Liver (tissue), 9 donors: ENCODE measurements around the gene CSRP1. TPM values are rescaled to one million over a fixed set of nuclear protein-coding genes. Genes with fewer than 3 reads are reported as not detected.
A peak's percentile ranks its signal among the peaks of the same experiment; 100 is the strongest.

Source experiments
- DNase-seq: peaks from one replicate; pipeline ENCODE4 v3.0.0-alpha.2; 2017; ENCODE audit warnings: low spot score
- H3K27ac ChIP-seq, 2 donors: one replicate each; pipeline ENCODE4 v1.7.0; 2013; ENCODE audit warnings: inconsistent platforms in 2 of 2, low read length in 2 of 2, control low read depth in 1 of 2, low read depth in 1 of 2, mild to moderate bottlenecking in 1 of 2
- H3K27me3 ChIP-seq, 4 donors: one replicate each; pipeline versions ENCODE4 v1.6.1 to v1.7.0; 2013; ENCODE audit warnings: low read length in 3 of 4, inconsistent platforms in 1 of 4, mild to moderate bottlenecking in 1 of 4, moderate library complexity in 1 of 4; ENCODE audit not compliant: control insufficient read depth in 4 of 4, insufficient read depth in 4 of 4
- H3K36me3 ChIP-seq, 4 donors: one replicate each; pipeline versions ENCODE4 v1.6.1 to v1.7.0; 2013; ENCODE audit warnings: low read length in 3 of 4, mild to moderate bottlenecking in 3 of 4, low read depth in 1 of 4, moderate library complexity in 1 of 4; ENCODE audit not compliant: control insufficient read depth in 4 of 4, insufficient read depth in 3 of 4
- H3K4me1 ChIP-seq, 4 donors: one replicate each; pipeline versions ENCODE4 v1.6.1 to v1.7.0; 2013; ENCODE audit warnings: low read length in 3 of 4, mild to moderate bottlenecking in 3 of 4, moderate library complexity in 1 of 4; ENCODE audit not compliant: control insufficient read depth in 4 of 4, insufficient read depth in 4 of 4
- H3K4me3 ChIP-seq, 3 donors: one replicate each; pipeline versions ENCODE4 v1.6.1 to v1.7.0; 2013; ENCODE audit warnings: low read length in 3 of 3, control low read depth in 1 of 3, low read depth in 1 of 3, mild to moderate bottlenecking in 1 of 3
- H3K9ac ChIP-seq, 2 donors: one replicate each; pipeline ENCODE4 v1.7.0; 2013; ENCODE audit warnings: low read length in 2 of 2, mild to moderate bottlenecking in 2 of 2, moderate library complexity in 2 of 2, control low read depth in 1 of 2, low read depth in 1 of 2
- H3K9me3 ChIP-seq, 4 donors: one replicate each; pipeline versions ENCODE4 v1.6.1 to v1.7.0; 2013; ENCODE audit warnings: low read length in 3 of 4; ENCODE audit not compliant: control insufficient read depth in 4 of 4
- CTCF ChIP-seq: fragments of 150-350 bp; IDR thresholded peaks from 2 replicates; pipeline ENCODE4 v1.5.1; 2017; ENCODE audit warnings: improper control_type of control experiment, low read depth, low read length; ENCODE audit not compliant: missing input control
- EGR1 ChIP-seq, 2 donors: IDR thresholded peaks; 2 replicates each; pipeline ENCODE4 v1.6.1; 2016 to 2018; ENCODE audit warnings: antibody characterized with exemption in 2 of 2, low read depth in 2 of 2
- FOXA1 ChIP-seq: IDR thresholded peaks from 2 replicates; pipeline ENCODE4 v1.6.1; 2016; ENCODE audit warnings: antibody characterized with exemption
- FOXA2 ChIP-seq: IDR thresholded peaks from 2 replicates; pipeline ENCODE4 v1.6.1; 2016; ENCODE audit warnings: antibody characterized with exemption
- GABPA ChIP-seq, 2 donors: IDR thresholded peaks in 1 of 2; conservative IDR thresholded peaks in 1 of 2; 2 replicates each; pipeline ENCODE4 v1.6.1; 2016; ENCODE audit warnings: antibody characterized with exemption in 2 of 2, mild to moderate bottlenecking in 1 of 2, moderate library complexity in 1 of 2
- HNF4A ChIP-seq, 2 donors: conservative IDR thresholded peaks; 2 replicates each; pipeline ENCODE4 v1.6.1; 2016; ENCODE audit warnings: antibody characterized with exemption in 2 of 2, mild to moderate bottlenecking in 2 of 2
- HNF4G ChIP-seq: IDR thresholded peaks from 2 replicates; pipeline ENCODE4 v1.6.1; 2016; ENCODE audit warnings: antibody characterized with exemption
- JUND ChIP-seq, 2 donors: IDR thresholded peaks; 2 replicates each; pipeline ENCODE4 v1.6.1; 2016; ENCODE audit warnings: antibody characterized with exemption in 2 of 2
- MAX ChIP-seq: IDR thresholded peaks from 2 replicates; pipeline ENCODE4 v1.6.1; 2016; ENCODE audit warnings: antibody characterized with exemption
- NR2F2 ChIP-seq: IDR thresholded peaks from 2 replicates; pipeline ENCODE4 v1.6.1; 2016; ENCODE audit warnings: antibody characterized with exemption
- RAD21 ChIP-seq, 2 donors: IDR thresholded peaks; 2 replicates each; pipeline ENCODE4 v1.6.1; 2016; ENCODE audit warnings: antibody characterized with exemption in 2 of 2, mild to moderate bottlenecking in 2 of 2
- RXRA ChIP-seq, 2 donors: IDR thresholded peaks; 2 replicates each; pipeline ENCODE4 v1.6.1; 2017 to 2018; ENCODE audit warnings: antibody characterized with exemption in 2 of 2, mild to moderate bottlenecking in 1 of 2
- SP1 ChIP-seq: IDR thresholded peaks from 2 replicates; pipeline ENCODE4 v1.6.1; 2018; ENCODE audit warnings: antibody characterized with exemption, mild to moderate bottlenecking
- TAF1 ChIP-seq: conservative IDR thresholded peaks from 2 replicates; pipeline ENCODE4 v1.6.1; 2016; ENCODE audit warnings: antibody characterized with exemption, mild to moderate bottlenecking
- YY1 ChIP-seq: IDR thresholded peaks from 2 replicates; pipeline ENCODE4 v1.6.1; 2016; ENCODE audit warnings: antibody characterized with exemption, mild to moderate bottlenecking
- WGBS: extraction: QIAGEN DNeasy Blood & Tissue Kit; methylation state at CpG from one replicate; pipeline ENCODE4 v1.1.7; 2013; 5-methylcytosine and 5-hydroxymethylcytosine counted together
- polyA plus RNA-seq, 2 donors: library from polyadenylated mRNA; stranded (reverse) in 1 of 2; unstranded in 1 of 2; fragments of 200-250 nt in 1 of 2; fragments of >200 nt in 1 of 2; fragmentation: Nextera tagmentation in 1 of 2; extraction: Ambion mirVana in 1 of 2; gene quantifications; one replicate each; pipeline versions ENCODE4 v1.2.1 to v1.2.3, GENCODE V29; 2013 to 2015
- total RNA-seq, 2 donors: library from RNA; depleted of rRNA; stranded (reverse); fragments of >200 nt; gene quantifications; one replicate each; pipeline ENCODE4 v1.2.3, GENCODE V29; 2014
- TF ChIP-seq, protein P1 (sequence below): IDR thresholded peaks from 2 replicates; pipeline ENCODE4 v1.6.1; 2016; ENCODE audit warnings: antibody characterized with exemption
- TF ChIP-seq, protein P2 (sequence below): IDR thresholded peaks from 2 replicates; pipeline ENCODE4 v1.6.1; 2016; ENCODE audit warnings: antibody characterized with exemption, mild to moderate bottlenecking
- TF ChIP-seq, protein P3 (sequence below): IDR thresholded peaks from 2 replicates; pipeline ENCODE4 v1.6.1; 2016; ENCODE audit warnings: antibody characterized with exemption
- donor health status: healthy.
- donor health status: healthy.
- donor health status: healthy.
- donor health status: healthy.
- donor health status: healthy.

CSRP1 gene
- total and polyA plus RNA-seq, 4 donors, result 42.7 to 96.9 (median 68.3) TPM

DNA sequence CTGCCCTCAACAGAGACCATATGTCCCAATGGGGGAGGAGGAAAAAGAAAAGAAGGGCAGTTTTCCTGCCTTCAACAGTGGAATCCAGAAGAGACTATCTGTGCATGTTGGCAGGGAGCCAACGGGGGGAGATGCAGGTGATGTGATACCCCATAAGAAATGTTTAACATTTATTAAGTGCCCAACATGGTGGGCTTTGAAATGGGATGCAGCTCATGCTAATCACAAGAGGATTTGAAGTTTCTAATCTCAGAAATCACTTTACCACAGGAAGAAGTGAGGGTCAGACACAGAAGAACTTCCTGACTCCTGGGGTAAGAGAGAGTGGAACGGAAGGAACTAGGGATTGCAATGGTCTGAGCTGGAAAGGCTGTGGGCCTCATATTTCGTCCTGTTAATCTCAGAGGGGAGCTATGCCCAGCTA lies 16.2 kb downstream of the CSRP1 start:
- no peak overlapping the region for H3K27ac ChIP-seq
- no peaks in the 10 kb centered on the region for H3K9me3 ChIP-seq
- H3K4me1 ChIP-seq, result peaks cover 9 to 57% (median 46%) of the 10 kb centered on the region in 4 donors
- peaks cover 8 to 40% (median 31%) of the 10 kb centered on the region in 4 donors for H3K36me3 ChIP-seq
- DNase-seq, result no peak
- H3K9ac ChIP-seq, result no peak overlapping the region
- TF ChIP-seq SP1 (no peak), HNF4A (conservative IDR thresholded peaks at IDR 0.05) (no peak), GABPA (IDR thresholded peaks at IDR 0.05 in 1 of 2, conservative IDR thresholded peaks at IDR 0.05 in 1 of 2) (no peak), FOXA2 (no peak), TAF1 (no peak), NR2F2 (peak; percentile 20)
- TF ChIP-seq, protein P1, sequence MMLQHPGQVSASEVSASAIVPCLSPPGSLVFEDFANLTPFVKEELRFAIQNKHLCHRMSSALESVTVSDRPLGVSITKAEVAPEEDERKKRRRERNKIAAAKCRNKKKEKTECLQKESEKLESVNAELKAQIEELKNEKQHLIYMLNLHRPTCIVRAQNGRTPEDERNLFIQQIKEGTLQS, result no peak
- WGBS, result 44% methylated on average over 3 of the region's 3 CpGs
- H3K4me3 ChIP-seq, result no peak overlapping the region
- H3K27me3 ChIP-seq, result no peaks in the 10 kb centered on the region

DNA sequence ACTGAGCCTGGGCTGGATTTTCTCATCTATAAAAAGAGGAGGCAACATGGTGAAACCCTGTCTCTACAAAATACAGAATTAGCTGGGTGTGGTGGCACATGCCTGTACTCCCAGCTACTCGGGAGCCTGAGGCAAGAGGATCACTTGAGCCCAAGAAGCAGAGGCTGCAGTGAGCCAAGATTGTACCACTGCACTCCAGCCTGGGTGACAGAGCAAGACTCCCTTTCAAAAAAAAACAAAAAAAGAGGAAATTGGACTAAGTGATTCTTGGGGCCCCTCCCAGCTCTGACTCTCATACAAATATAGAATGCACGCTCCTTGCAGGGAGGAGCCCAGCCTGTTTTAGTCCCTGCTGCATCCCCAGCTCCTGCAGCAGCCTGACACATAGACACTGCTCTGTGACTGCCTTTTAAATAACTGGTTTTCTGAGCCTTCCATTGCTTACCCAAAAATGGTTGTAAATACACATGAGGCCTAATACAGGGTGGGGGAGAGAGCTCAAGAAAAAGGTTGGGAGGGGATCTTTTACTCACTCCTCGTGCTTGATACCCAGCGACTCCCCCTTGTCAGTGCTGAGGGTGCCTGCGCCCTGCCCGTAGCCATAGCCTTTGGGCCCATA lies 17.2 kb downstream of the CSRP1 start:
- Histone ChIP-seq H3K9ac (no peak overlapping the region), H3K36me3 (peaks cover 5 to 43% (median 32%) of the 10 kb centered on the region in 4 donors), H3K4me1 (peaks cover 6 to 47% (median 37%) of the 10 kb centered on the region in 4 donors)

DNA sequence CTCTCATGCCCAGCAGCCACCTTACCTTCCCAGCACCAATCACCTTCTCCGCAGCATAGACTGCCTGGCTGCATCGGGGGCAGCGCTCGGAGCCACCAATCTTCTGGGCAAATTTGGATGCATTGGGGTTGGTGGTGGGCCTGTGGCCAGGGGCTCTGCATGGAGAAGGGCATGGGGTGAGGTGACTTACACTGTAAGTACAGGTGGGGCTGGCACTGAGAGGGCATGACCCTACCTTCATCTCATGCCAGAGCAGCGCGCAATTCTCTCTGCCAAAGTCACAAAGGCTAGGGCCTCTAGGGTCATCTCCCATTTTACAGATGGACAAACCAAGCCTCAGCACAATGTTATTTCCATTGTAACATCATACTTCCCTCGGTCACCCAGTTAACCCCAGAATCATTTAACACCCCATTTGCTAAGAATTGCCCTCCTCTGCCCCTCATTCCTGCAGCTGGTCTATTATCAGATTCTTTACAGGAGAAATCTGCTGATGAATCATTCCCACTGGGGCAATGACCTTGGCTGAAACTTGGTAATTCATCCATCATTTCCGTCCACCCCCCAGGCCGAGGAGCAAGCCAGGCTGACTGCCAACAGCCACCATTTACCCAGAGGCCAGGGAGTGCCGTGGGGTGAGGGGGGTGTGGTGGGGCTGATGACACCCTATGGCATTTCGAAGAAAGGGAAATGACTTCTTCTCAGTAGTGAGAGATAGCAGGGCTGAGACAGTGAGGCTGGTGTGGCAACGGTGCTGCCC lies 17.9 kb downstream of the CSRP1 start:
- peaks cover 5 to 48% (median 35%) of the 10 kb centered on the region in 4 donors for H3K36me3 ChIP-seq
- H3K27ac ChIP-seq, result peak overlapping the region; percentile 57
- H3K9me3 ChIP-seq, result no peaks in the 10 kb centered on the region
- 57% methylated on average over 12 of the region's 12 CpGs for WGBS
- no peak for DNase-seq
- H3K4me1 ChIP-seq, result peaks cover 6 to 40% (median 31%) of the 10 kb centered on the region in 4 donors
- no peak overlapping the region for H3K9ac ChIP-seq
- no peak overlapping the region for H3K4me3 ChIP-seq
- no peaks in the 10 kb centered on the region for H3K27me3 ChIP-seq
- TF ChIP-seq, protein P2, sequence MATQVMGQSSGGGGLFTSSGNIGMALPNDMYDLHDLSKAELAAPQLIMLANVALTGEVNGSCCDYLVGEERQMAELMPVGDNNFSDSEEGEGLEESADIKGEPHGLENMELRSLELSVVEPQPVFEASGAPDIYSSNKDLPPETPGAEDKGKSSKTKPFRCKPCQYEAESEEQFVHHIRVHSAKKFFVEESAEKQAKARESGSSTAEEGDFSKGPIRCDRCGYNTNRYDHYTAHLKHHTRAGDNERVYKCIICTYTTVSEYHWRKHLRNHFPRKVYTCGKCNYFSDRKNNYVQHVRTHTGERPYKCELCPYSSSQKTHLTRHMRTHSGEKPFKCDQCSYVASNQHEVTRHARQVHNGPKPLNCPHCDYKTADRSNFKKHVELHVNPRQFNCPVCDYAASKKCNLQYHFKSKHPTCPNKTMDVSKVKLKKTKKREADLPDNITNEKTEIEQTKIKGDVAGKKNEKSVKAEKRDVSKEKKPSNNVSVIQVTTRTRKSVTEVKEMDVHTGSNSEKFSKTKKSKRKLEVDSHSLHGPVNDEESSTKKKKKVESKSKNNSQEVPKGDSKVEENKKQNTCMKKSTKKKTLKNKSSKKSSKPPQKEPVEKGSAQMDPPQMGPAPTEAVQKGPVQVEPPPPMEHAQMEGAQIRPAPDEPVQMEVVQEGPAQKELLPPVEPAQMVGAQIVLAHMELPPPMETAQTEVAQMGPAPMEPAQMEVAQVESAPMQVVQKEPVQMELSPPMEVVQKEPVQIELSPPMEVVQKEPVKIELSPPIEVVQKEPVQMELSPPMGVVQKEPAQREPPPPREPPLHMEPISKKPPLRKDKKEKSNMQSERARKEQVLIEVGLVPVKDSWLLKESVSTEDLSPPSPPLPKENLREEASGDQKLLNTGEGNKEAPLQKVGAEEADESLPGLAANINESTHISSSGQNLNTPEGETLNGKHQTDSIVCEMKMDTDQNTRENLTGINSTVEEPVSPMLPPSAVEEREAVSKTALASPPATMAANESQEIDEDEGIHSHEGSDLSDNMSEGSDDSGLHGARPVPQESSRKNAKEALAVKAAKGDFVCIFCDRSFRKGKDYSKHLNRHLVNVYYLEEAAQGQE, result no peak
- TF ChIP-seq MAX (peak; percentile 52), EGR1 (IDR thresholded peaks at IDR 0.05; ENCODE audit: low read depth in 2 of 2) (no peak), FOXA1 (no peak), CTCF (no peak), RXRA (IDR thresholded peaks at IDR 0.05) (peak; percentile 83 to 90), JUND (IDR thresholded peaks at IDR 0.05) (peak; percentile 58 to 67), YY1 (peak; percentile 79), NR2F2 (peak; percentile 74), GABPA (IDR thresholded peaks at IDR 0.05 in 1 of 2, conservative IDR thresholded peaks at IDR 0.05 in 1 of 2) (no peak), RAD21 (IDR thresholded peaks at IDR 0.05) (no peak), FOXA2 (peak; percentile 9), SP1 (peak; percentile 43), TAF1 (no peak), HNF4A (conservative IDR thresholded peaks at IDR 0.05) (peak; percentile 25 to 52), HNF4G (no peak)
- TF ChIP-seq, protein P3, sequence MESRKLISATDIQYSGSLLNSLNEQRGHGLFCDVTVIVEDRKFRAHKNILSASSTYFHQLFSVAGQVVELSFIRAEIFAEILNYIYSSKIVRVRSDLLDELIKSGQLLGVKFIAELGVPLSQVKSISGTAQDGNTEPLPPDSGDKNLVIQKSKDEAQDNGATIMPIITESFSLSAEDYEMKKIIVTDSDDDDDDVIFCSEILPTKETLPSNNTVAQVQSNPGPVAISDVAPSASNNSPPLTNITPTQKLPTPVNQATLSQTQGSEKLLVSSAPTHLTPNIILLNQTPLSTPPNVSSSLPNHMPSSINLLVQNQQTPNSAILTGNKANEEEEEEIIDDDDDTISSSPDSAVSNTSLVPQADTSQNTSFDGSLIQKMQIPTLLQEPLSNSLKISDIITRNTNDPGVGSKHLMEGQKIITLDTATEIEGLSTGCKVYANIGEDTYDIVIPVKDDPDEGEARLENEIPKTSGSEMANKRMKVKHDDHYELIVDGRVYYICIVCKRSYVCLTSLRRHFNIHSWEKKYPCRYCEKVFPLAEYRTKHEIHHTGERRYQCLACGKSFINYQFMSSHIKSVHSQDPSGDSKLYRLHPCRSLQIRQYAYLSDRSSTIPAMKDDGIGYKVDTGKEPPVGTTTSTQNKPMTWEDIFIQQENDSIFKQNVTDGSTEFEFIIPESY, result no peak

More for the DNA sequence above, 17.2 kb downstream of the CSRP1 start:
- Histone ChIP-seq H3K27ac (peak overlapping the region; percentile 57), H3K27me3 (no peaks in the 10 kb centered on the region), H3K4me3 (no peak overlapping the region), H3K9me3 (no peaks in the 10 kb centered on the region)
- DNase-seq, result no peak
- TF ChIP-seq EGR1 (IDR thresholded peaks at IDR 0.05; ENCODE audit: low read depth in 2 of 2) (no peak), SP1 (no peak), FOXA1 (no peak)
- 88% methylated on average over 6 of the region's 6 CpGs for WGBS
